ENCODE results near the gene PDE7B.

GRCh38 chr6:135904666-135905065, 53.2 kb downstream of the PDE7B start:
- TF ChIP-seq EZH2 (IDR thresholded peaks at IDR 0.05; ENCODE audit: low read depth, low read length, severe bottlenecking) (no peak), SRF (IDR thresholded peaks at IDR 0.05; ENCODE audit: low read depth, low read length) (no peak), EGR1 (IDR thresholded peaks at IDR 0.05; ENCODE audit: borderline replicate concordance, low read depth, low read length) (no peak), CTCF (IDR thresholded peaks at IDR 0.05; ENCODE audit: control extremely low read depth in 1 of 3, insufficient read depth in 1 of 3, low read depth in 1 of 3, low read length in 3 of 3) (no peak), CTBP2 (IDR thresholded peaks at IDR 0.05; ENCODE audit: borderline replicate concordance, insufficient read depth, insufficient read length, low read length) (no peak), EP300 (IDR thresholded peaks at IDR 0.05; ENCODE audit: borderline replicate concordance in 1 of 2, low read depth in 2 of 2, low read length in 2 of 2) (no peak), POLR2A (IDR thresholded peaks at IDR 0.05; ENCODE audit: control extremely low read depth in 1 of 2, low read depth in 2 of 2, low read length in 2 of 2) (no peak), TEAD4 (IDR thresholded peaks at IDR 0.05; ENCODE audit: low read depth, low read length) (no peak), CEBPB (IDR thresholded peaks at IDR 0.05; ENCODE audit: low read depth, low read length) (no peak), SIX5 (IDR thresholded peaks at IDR 0.05; ENCODE audit: low read depth, low read length) (no peak), SUZ12 (IDR thresholded peaks at IDR 0.05; ENCODE audit: low read length) (no peak), YY1 (IDR thresholded peaks at IDR 0.05; ENCODE audit: low read depth, low read length) (no peak)

Data from H1 (cell line).